Measurements from ENCODE around the gene ROR2.

DNA sequence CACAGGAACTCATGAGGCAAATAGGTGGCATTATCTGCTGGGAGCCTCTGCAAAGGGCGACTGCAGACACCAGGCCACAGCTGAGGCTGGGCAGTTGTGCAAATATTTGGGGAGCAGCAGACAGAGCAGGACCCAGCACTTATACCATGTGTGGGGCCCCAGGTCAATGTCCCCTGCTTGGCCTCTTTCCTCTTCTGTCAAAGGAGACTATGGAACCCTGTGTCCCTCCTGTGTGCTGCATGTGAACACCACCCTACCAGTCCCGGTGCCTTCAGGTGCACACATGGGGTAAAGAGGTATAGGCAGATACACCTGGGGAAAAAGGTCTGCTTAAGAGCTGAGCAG is 50.8 kb downstream of the ROR2 start:
- TF ChIP-seq, protein P1, sequence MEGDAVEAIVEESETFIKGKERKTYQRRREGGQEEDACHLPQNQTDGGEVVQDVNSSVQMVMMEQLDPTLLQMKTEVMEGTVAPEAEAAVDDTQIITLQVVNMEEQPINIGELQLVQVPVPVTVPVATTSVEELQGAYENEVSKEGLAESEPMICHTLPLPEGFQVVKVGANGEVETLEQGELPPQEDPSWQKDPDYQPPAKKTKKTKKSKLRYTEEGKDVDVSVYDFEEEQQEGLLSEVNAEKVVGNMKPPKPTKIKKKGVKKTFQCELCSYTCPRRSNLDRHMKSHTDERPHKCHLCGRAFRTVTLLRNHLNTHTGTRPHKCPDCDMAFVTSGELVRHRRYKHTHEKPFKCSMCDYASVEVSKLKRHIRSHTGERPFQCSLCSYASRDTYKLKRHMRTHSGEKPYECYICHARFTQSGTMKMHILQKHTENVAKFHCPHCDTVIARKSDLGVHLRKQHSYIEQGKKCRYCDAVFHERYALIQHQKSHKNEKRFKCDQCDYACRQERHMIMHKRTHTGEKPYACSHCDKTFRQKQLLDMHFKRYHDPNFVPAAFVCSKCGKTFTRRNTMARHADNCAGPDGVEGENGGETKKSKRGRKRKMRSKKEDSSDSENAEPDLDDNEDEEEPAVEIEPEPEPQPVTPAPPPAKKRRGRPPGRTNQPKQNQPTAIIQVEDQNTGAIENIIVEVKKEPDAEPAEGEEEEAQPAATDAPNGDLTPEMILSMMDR (IDR thresholded peaks at IDR 0.05) = no peak
- no peak for TF ChIP-seq EP300 (IDR thresholded peaks at IDR 0.05)
